HG02884 (cell line): ENCODE results near the gene PIK3CA.
A peak's percentile ranks its signal among the peaks of the same experiment; 100 is the strongest.
"Not testable (repeated sequence)": the region's sequence is repeated elsewhere in the genome, so short reads cannot be mapped to it uniquely, and the experiment has no call there.

Source experiments
- ATAC-seq: cut with Tn5 transposase; IDR thresholded peaks from one replicate; pipeline ENCODE4 v1.9.1; 2021; ENCODE audit warnings: mild to moderate bottlenecking, moderate library complexity; ENCODE audit not compliant: unreplicated experiment

The PIK3CA gene

GRCh38 chr3:179260949-179261765 is 113.0 kb downstream of the PIK3CA start:
- peak; percentile 76 for ATAC-seq

DNA sequence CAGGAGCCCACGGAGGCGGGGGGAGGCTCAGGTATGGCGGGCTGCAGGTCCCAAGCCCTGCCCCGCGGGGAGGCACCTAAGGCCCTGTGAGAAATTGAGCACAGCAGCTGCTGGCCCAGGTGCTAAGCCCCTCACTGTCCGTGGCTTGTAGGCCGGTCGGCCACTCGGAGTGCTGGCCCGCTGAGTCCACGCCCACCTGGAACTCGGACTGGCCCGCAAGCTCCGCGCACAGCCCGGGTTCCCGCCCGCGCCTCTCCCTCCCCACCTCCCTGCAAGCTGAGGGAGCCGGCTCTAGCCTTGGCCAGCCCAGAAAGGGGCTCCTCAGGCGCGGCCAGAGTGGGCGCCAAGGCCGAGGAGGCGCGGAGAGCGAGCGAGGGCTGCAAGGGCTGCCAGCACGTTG is 115.0 kb downstream of the PIK3CA start:
- ATAC-seq, result no peak

DNA sequence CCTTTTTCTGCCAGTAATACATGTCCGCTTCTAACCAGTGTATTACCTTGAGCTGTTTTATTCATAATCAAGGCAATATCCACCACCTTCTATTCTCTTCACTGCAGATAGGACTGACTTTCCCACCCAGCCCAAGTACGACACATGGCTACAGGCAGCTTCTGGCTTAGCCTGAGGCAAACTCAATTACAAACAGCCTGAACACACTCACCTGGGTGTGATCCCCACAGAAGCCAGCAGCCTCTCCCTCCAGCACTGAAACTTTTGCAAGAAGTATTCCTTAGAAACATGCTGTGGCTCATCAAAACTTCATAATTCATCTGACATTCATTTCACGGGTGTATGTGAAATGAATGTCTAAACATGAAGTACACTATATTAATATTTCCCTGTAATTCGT is 116.3 kb downstream of the PIK3CA start:
- no peak for ATAC-seq

DNA sequence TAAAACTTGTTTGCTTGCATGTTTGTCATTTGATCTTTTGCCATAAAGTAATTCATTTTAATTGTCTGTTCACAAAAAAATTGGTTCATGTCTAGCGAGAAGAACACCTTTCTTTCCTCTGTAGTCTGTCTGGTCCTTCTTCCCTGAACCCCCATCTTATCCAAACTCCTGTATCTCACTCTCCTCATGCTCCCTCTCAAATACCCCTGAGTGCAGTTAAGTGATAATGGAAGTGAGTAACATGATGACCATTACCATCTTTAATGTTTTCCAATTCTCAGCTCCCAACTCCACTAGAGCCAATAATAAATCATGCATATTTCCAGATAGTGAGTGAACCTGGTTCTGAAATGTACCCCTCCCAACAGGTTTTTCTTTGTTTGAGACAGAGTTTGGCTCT is 116.9 kb downstream of the PIK3CA start:
- no peak for ATAC-seq

DNA sequence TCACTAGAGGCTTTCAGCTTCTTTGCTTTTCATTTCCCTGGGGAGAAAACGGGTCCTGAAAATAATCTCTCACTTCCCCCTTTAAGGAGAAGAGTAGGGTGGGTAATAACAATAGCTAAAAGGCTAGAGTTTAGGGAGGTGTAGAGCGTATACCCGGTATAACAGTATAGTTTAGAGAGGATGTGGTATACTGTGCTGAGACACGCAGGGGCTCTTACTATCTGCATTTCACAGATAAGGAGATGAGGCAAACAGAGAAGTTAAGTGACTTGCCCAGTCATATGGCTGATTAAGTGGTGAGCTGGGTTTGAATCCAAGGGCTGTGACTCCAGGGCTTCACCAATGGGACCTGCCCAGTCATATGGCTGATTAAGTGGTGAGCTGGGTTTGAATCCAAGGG is 117.7 kb downstream of the PIK3CA start:
- peak; percentile 58 for ATAC-seq

- ATAC-seq, result no peak
These were observed 118.6 kb downstream of the PIK3CA start for GRCh38 chr3:179266701-179267211.

DNA sequence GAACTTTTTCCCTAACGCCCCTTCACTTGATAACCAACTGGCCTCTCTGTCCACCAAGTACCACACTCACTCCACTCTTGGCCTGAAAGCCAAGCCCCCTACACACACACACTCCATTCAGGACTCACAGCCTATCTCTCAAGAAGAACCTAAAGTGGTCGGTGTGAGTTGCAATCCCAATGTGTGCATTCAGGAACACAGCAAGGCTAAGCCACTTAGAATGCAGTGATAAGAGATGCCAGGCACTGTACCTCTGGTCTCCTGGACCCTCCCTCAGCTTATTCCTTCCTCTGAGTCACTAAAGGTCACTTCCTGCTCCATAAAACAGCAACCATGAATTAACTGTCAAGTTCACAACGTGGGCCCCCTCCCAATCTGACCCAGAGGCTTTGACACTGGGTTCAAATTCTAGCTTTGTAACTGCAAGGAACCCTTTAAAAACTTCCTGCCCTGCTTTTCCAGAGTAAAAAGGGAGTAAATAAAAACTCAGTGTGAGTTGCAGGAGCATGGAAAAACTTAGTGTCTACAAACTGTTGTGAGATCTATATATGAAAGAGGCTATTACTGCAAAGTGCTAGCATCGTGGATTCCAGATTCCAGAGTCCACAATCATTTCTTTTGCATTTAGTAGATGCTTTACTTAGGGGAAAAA is 120.4 kb downstream of the PIK3CA start:
- ATAC-seq, result no peak

- no peak for ATAC-seq
These were observed 121.1 kb downstream of the PIK3CA start for GRCh38 chr3:179269152-179269707.

DNA sequence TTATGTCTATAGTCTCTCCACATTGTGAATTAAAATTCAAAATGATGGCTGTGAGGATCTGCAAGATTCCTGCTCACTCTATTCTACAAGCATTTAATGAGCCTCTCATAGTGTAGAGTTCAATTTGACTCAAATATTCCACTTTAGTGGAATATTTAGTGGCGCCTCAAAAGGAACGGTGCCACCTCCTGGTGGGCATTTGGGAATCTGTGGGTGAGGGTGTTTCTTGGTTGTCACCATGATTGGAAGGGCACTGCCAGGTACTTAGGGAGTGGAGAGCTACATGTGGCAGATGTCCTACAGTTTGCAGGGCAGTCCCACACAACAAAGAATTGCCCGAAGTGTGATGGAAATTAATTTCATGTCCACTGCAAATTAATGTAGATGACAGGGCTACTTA is 124.2 kb downstream of the PIK3CA start:
- ATAC-seq, result no peak

- ATAC-seq, result not testable (repeated sequence)
These were observed 126.3 kb downstream of the PIK3CA start for GRCh38 chr3:179274434-179274833.

GRCh38 chr3:179276001-179276400 is 127.8 kb downstream of the PIK3CA start:
- no peak for ATAC-seq

DNA sequence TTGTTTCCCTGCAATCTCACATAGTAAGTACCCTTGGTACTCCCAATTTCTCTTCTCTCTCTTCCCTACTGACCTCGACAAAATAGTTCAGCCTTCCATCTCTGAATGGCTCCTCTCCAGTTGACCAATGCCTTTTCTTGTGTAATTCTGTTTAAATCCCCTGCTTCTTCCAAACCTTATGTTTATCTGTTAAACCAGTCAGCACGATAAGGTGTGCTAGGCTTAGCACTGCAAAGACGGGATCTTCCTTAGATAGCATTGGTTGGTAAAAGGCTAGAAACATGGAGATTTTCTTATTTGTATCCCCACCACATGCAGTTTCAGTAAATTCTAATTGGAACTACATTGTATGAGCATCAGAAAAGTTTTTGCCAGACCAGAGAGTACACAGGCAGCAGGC is 128.6 kb downstream of the PIK3CA start:
- no peak for ATAC-seq

DNA sequence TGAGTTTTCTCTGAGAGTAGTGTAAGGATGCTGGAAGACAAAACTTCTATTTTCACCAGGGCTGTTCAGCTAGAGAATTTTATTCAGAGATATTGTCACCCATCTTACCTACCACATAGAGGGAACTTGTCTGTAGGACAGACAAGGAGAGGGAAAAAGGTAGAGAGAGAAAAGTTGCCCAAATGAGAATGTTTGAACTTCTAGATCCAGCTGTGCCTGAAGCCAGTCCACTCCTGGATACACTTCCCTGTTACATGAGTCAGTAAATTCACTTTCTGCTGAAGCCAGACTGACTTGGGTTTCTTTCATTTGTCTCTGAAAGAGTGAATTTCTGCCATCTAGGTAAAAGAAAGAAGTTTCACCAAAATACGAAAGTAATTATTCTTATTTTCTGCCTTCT is 130.0 kb downstream of the PIK3CA start:
- ATAC-seq, result no peak

DNA sequence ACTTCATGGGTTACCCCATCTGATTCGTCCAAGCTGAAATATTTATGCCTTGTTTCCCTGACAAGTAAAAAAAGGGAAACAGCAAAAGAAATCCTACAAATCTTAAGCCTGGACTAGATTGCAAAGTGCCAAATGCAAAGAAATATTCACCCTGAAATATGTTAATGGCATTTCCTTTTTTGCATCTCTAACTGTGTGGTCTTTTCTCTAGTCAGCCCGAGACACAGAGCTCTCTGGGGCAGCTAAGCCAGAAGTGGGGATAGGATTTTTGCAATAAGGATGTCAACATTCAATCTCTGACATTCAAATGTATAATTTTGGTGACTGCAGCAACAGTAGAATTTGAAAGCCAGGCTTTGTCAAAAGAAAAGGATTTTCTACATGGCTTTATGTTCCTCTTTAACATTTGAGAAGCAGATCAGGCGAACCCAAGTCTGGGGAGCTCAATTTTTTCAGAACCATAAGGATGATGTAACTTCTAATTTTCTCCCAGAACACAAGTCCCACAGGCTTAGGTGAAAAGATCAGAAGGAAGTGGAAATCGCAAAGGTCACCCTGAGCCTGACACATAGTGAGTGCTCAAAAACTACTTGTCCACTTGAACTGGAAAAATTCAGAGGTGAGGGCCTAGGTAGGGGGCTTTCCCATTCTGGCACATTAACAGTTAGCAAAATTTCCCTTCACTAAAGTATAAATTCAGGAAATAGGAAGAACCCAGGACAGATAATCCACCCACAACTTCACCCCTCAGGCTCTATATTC is 131.0 kb downstream of the PIK3CA start:
- ATAC-seq, result no peak

- ATAC-seq, result no peak
These were observed 131.7 kb downstream of the PIK3CA start for GRCh38 chr3:179279837-179280236.

- no peak for ATAC-seq
These were observed 133.7 kb downstream of the PIK3CA start for GRCh38 chr3:179281825-179282224.

DNA sequence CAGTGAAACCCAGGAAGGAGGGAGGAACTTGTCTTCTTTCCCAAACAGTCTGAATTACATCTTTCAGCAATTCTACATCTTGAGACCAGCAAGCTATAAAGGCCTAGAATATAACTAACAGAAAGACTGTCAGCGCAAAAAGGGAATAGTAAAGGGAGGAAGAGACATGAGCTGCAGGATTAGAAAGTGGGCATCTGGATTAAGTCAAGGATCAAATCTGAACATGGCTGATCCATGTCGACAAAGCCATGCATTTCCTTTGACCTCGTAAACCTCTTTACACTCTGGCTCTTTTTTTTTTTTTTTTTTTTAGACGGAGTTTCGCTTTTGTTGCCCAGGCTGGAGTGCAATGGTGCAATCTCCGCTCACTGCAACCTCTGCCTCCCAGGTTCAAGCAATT is 138.2 kb downstream of the PIK3CA start:
- ATAC-seq, result no peak

DNA sequence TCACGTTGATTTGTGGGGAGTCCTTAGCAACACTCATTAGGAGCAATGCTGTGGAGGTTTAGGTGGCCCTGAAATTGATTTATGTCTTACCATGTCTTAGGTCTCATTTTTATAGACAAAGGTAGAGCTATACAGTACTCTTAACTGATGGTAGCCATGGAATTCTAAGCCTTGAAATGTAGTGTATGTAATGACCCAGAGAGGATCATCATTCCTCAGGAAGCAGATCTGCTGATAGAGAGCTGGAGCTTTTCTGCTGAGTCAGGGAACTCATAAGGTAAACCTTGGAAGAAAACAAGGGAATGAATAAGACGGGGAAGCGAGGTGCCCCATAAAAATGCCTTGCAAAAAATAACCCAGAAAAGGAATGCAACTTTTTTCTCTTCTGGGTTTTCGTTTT is 140.7 kb downstream of the PIK3CA start:
- no peak for ATAC-seq

DNA sequence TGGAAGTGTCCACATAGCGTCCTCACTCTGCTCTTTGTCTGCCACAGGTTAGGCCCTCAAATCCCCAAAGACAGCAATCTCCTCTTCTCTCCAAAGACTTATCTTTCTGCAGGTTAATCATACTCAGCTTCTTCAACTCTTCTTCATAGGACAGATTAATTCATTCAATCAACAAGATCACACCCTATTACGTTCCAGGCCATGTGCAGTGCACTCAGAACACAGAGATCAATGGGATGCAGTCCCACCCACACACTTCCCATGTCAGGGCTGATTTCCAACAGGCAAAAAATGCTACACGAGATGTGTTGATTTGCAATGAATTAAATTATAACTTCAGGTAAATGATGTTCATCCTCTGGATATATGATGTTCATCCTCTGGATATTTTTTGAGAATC is 141.1 kb downstream of the PIK3CA start:
- ATAC-seq, result no peak
